ENCODE measurements around the gene ITCH. TPM values are rescaled to one million over a fixed set of nuclear protein-coding genes. Genes with fewer than 3 reads are reported as not detected.

The ITCH gene
- total and polyA plus RNA-seq, 7 donors: 16.3 to 60.6 (median 50.2) TPM

DNA sequence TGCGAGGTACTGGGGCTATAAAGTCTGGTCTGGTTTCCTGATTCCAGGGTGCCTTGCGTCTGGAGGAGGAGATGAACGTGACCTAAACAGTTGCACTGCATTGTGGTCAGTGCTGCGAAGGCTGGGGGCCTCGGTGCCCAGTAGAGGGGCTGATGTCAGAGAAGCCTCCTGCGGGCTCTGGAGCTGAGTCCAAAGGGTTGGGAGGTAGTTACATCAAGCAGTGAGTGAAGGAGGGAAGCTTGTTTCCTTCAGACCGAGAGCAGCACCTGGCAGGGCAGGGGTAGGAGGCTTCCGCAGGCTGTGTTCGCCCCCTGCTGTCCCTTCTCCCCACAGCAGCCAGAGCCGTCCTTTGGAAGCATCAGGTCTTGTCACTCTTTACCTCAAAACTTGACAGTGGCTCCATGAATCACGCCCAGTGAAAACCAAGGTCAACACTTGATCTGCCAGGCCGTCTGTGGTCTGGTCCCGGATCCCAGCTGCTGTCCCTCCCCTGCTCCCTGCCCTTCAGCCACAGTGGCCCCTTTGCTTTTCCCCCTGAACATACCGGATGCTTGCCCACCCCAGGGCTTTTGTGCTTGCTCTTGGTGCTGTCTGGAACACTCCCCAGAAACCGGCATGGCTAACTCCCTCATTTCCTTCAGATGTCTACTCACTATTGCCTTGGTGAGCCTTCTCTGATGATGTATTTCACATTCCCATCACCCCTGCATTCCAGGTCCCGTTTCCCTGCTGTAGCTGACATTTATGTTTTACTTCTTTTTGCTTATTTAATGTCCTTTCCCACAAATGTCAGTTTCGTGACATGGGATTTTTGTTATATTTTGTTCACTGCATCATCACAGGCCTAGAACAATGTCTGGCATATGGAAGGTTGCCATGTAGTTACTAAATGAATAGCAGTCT, 160.1 kb downstream of the ITCH start:
- Histone ChIP-seq H3K36me3 (peaks cover 9 to 28% (median 11%) of the 10 kb centered on the region in 4 donors), H3K27ac (peak overlapping the region; percentile 75 to 86 (median 82)), H3K9me3 (no peaks in the 10 kb centered on the region), H3K4me1 (peaks cover 0 to 79% (median 57%) of the 10 kb centered on the region in 4 donors), H3K27me3 (no peaks in the 10 kb centered on the region), H3K4me3 (no peak overlapping the region)
- WGBS, 2 donors: 27 to 50% methylated on average over 17 of the region's 17 CpGs
- TF ChIP-seq, protein P1, sequence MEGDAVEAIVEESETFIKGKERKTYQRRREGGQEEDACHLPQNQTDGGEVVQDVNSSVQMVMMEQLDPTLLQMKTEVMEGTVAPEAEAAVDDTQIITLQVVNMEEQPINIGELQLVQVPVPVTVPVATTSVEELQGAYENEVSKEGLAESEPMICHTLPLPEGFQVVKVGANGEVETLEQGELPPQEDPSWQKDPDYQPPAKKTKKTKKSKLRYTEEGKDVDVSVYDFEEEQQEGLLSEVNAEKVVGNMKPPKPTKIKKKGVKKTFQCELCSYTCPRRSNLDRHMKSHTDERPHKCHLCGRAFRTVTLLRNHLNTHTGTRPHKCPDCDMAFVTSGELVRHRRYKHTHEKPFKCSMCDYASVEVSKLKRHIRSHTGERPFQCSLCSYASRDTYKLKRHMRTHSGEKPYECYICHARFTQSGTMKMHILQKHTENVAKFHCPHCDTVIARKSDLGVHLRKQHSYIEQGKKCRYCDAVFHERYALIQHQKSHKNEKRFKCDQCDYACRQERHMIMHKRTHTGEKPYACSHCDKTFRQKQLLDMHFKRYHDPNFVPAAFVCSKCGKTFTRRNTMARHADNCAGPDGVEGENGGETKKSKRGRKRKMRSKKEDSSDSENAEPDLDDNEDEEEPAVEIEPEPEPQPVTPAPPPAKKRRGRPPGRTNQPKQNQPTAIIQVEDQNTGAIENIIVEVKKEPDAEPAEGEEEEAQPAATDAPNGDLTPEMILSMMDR (IDR thresholded peaks at IDR 0.05): peak in 3 of 4 experiments; percentile 41 to 43 (median 41)
- TF ChIP-seq POLR2A (IDR thresholded peaks at IDR 0.05): no peak
- no peak for TF ChIP-seq EP300 (IDR thresholded peaks at IDR 0.05)
- TF ChIP-seq POLR2AphosphoS5 (IDR thresholded peaks at IDR 0.05): no peak
- intact Hi-C loops (cut with DNase I): loop anchor here (2.0 kb wide), 1 partner anchor 210 kb away; no protein-coding TSS in a partner anchor
- no peak for DNase-seq

DNA sequence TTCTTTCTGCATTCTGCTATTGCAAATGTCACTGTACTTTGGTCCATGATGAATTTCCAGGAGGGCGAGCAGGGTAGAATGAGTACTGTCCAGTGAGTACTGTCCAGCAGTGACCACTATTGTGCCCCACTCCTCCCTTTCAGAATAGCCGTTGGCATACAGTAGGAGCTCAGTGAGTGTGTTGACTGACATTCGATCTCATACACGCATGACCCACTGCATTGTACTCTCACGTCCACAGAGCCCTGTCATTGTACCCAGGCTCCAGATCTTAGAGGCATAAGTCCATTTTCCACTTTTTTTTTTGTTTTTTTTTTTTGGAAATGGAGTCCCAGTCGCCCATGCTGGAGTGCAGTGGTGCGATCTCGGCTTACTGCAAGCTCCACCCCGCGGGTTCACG, 161.4 kb downstream of the ITCH start:
- Histone ChIP-seq H3K9me3 (no peaks in the 10 kb centered on the region), H3K27me3 (no peaks in the 10 kb centered on the region), H3K27ac (peak overlapping the region; percentile 75 to 86 (median 82)), H3K36me3 (peaks cover 9 to 38% (median 19%) of the 10 kb centered on the region in 4 donors), H3K4me1 (peaks cover 0 to 81% (median 62%) of the 10 kb centered on the region in 4 donors), H3K4me3 (no peak overlapping the region)
- 92% methylated on average over 11 of the region's 11 CpGs for WGBS, 2 donors
- DNase-seq: no peak
- TF ChIP-seq POLR2AphosphoS5 (IDR thresholded peaks at IDR 0.05) (no peak), POLR2A (IDR thresholded peaks at IDR 0.05) (no peak), EP300 (IDR thresholded peaks at IDR 0.05) (no peak)
- TF ChIP-seq, protein P1 (IDR thresholded peaks at IDR 0.05): no peak
- intact Hi-C loops (cut with DNase I): no loop called here

DNA sequence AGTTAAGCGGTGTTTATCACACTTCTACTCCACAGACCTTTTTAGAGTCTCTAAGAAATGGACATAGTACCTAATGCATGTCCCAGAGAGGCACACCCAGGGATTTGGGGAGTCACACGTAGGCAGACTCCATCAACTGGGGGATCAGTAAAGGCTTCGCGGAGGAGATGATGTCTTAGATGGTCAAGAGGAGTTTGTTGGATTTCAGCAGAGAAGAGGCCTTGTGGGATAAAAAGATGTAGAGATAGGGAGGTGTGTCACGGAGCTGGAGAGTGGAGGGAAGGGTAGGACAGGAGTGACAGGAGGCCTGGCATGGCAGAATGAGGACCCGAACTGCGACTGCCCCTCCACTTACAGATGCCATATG, 162.3 kb downstream of the ITCH start:
- no peaks in the 10 kb centered on the region for H3K27me3 ChIP-seq
- H3K27ac ChIP-seq: peak overlapping the region; percentile 75 to 86 (median 82)
- TF ChIP-seq POLR2A (IDR thresholded peaks at IDR 0.05) (no peak), POLR2AphosphoS5 (IDR thresholded peaks at IDR 0.05) (no peak), EP300 (IDR thresholded peaks at IDR 0.05) (no peak)
- TF ChIP-seq, protein P1 (IDR thresholded peaks at IDR 0.05): no peak
- peaks cover 9 to 38% (median 24%) of the 10 kb centered on the region in 4 donors for H3K36me3 ChIP-seq
- peaks cover 0 to 80% (median 67%) of the 10 kb centered on the region in 4 donors for H3K4me1 ChIP-seq
- no peak overlapping the region for H3K4me3 ChIP-seq
- no peak for DNase-seq
- intact Hi-C loops (cut with DNase I): no loop called here
- WGBS, 2 donors: 75 to 89% methylated on average over 7 of the region's 7 CpGs
- H3K9me3 ChIP-seq: no peaks in the 10 kb centered on the region

- TF ChIP-seq POLR2A (IDR thresholded peaks at IDR 0.05): no peak
- no peak for TF ChIP-seq EP300 (IDR thresholded peaks at IDR 0.05)
- peak; percentile 31 to 63 (median 58) for TF ChIP-seq POLR2AphosphoS5 (IDR thresholded peaks at IDR 0.05)
- TF ChIP-seq, protein P1 (IDR thresholded peaks at IDR 0.05): no peak
- H3K36me3 ChIP-seq: peaks cover 9 to 39% (median 26%) of the 10 kb centered on the region in 4 donors
- intact Hi-C loops (cut with DNase I): loop anchor here (2.0 kb wide), 1 partner anchor 33 kb away; the partner anchor contains the start of gene MAP1LC3A
- H3K9me3 ChIP-seq: no peaks in the 10 kb centered on the region
- 16 to 44% methylated on average over 14 of the region's 14 CpGs for WGBS, 2 donors
- H3K4me3 ChIP-seq: no peak overlapping the region
- peaks cover 0 to 76% (median 67%) of the 10 kb centered on the region in 4 donors for H3K4me1 ChIP-seq
- H3K27ac ChIP-seq: peak overlapping the region; percentile 75 to 86 (median 82)
- no peaks in the 10 kb centered on the region for H3K27me3 ChIP-seq
- DNase-seq: peak; percentile 95
Observed at GRCh38 chr20:34525709-34526416, 162.8 kb downstream of the ITCH start.

Data from sigmoid colon (tissue), 7 donors.